HepG2 (cell line): ENCODE data around the gene SLC25A19. TPM values are rescaled to one million over a fixed set of nuclear protein-coding genes. Genes with fewer than 3 reads are reported as not detected.

Source experiments
- ATAC-seq: fragments of 200-7000 bp; cut with Tn5 transposase; 3 replicates; pipeline ENCODE4 v1.9.1; 2020; ENCODE audit warnings: mild to moderate bottlenecking, moderate library complexity
- BruUV-seq: library from RNA; stranded (reverse); fragments of 400-500 nt; replicated peaks from 2 replicates; lab custom pipeline; 2021; lab: Mats Ljungman, UMichigan
- CTCF ChIA-PET: fragments of 300-600 bp; formaldehyde crosslinking; extraction: SDS; loops from one replicate; lab custom pipeline; 2021; ENCODE audit warnings: low total read pairs, inconsistent platforms, low intra/inter-chr PET ratio; lab: Yijun Ruan, JAX
- POLR2A ChIA-PET: fragments of 350-600 bp; sonication (Branson Sonifier 250); formaldehyde crosslinking; loops from one replicate; lab custom pipeline; 2020; ENCODE audit warnings: antibody characterized with exemption, inconsistent platforms; lab: Yijun Ruan, JAX
- DNase-seq: peaks from one replicate; pipeline ENCODE4 v3.0.0-alpha.2; 2015; ENCODE audit warnings: low spot score
- FAIRE-seq: peaks from 3 replicates; lab custom pipeline; 2011; peaks lifted over from hg19 to GRCh38; lab: Jason Lieb, UNC
- H2AFZ ChIP-seq: one replicate; pipeline ENCODE4 v1.6.1; 2011; ENCODE audit warnings: low read length, inconsistent platforms
- H3K27ac ChIP-seq: fragments of 300-600 bp; 3 replicates; pipeline ENCODE4 v1.8.0; 2011; ENCODE audit warnings: mixed run types, mild to moderate bottlenecking, mixed read lengths, low read length, inconsistent platforms; ENCODE audit not compliant: insufficient read depth; ENCODE audit errors: extremely low read length
- H3K27me3 ChIP-seq, 2 experiments: fragments of 200-600 bp in 1 of 2; 2 replicates in 1 of 2; 3 replicates in 1 of 2; pipeline versions ENCODE4 v1.6.0 to v1.8.0; 2011; ENCODE audit warnings: low read length in 2 of 2, mild to moderate bottlenecking in 2 of 2, moderate library complexity in 2 of 2, inconsistent platforms in 1 of 2; ENCODE audit not compliant: insufficient read depth in 2 of 2, control insufficient read depth in 1 of 2
- H3K36me3 ChIP-seq, 2 experiments: fragments of 200-600 bp in 1 of 2; replicated peaks in 1 of 2; 2 replicates in 1 of 2; 3 replicates in 1 of 2; pipeline versions ENCODE4 v1.5.1 to v1.8.0; 2011; ENCODE audit warnings: low read length in 2 of 2, inconsistent platforms in 1 of 2; ENCODE audit not compliant: insufficient read depth in 2 of 2, control insufficient read depth in 1 of 2
- H3K4me1 ChIP-seq: 2 replicates; pipeline ENCODE4 v1.5.1; 2012; ENCODE audit warnings: low read length, inconsistent platforms; ENCODE audit not compliant: insufficient read depth
- H3K4me2 ChIP-seq: 2 replicates; pipeline ENCODE4 v1.6.0; 2011; ENCODE audit warnings: low read depth, low read length, inconsistent platforms
- H3K4me3 ChIP-seq, 3 experiments: fragments of 200-600 bp in 1 of 3; sonication (generic), shearing (Covaris generic) in 1 of 3; replicated peaks in 1 of 3; 2 replicates each; pipeline ENCODE4 v1.5.1; 2011 to 2016; ENCODE audit warnings: low read length in 3 of 3, inconsistent platforms in 2 of 3, low read depth in 2 of 3, mild to moderate bottlenecking in 2 of 3, control low read depth in 1 of 3, mixed read lengths in 1 of 3; ENCODE audit not compliant: insufficient read depth in 1 of 3
- H3K79me2 ChIP-seq: one replicate; pipeline ENCODE4 v1.6.1; 2011; ENCODE audit warnings: low read length, inconsistent platforms; ENCODE audit not compliant: insufficient read depth
- H3K9ac ChIP-seq: 2 replicates; pipeline ENCODE4 v1.6.0; 2011; ENCODE audit warnings: mild to moderate bottlenecking, low read depth, low read length, inconsistent platforms; ENCODE audit not compliant: insufficient read depth
- H3K9me3 ChIP-seq: 2 replicates; pipeline ENCODE4 v1.5.1; 2012; ENCODE audit warnings: mild to moderate bottlenecking, low read length
- H4K20me1 ChIP-seq: 2 replicates; pipeline ENCODE4 v1.6.0; 2011; ENCODE audit warnings: inconsistent platforms, mild to moderate bottlenecking, low read length, moderate library complexity; ENCODE audit not compliant: insufficient read depth
- AKNA ChIP-seq: sonication (generic); formaldehyde crosslinking; IDR thresholded peaks from 2 replicates; pipeline ENCODE4 v1.4.0; 2020; ENCODE audit warnings: missing genetic modification reagents, borderline replicate concordance
- CBFB ChIP-seq: sonication (generic); formaldehyde crosslinking; IDR thresholded peaks from 2 replicates; pipeline ENCODE4 v1.4.0; 2020; ENCODE audit warnings: missing genetic modification reagents
- NR2F1 ChIP-seq, 2 experiments: fragments of 450-650 bp in 1 of 2; formaldehyde crosslinking in 1 of 2; IDR thresholded peaks; 2 replicates each; pipeline versions ENCODE4 v1.5.0 to v1.6.1; 2016 to 2020; ENCODE audit warnings: mild to moderate bottlenecking in 1 of 2, missing compliant biosample characterization in 1 of 2, missing genetic modification reagents in 1 of 2, moderate library complexity in 1 of 2
- REPIN1 ChIP-seq: sonication (generic); formaldehyde crosslinking; IDR thresholded peaks from 2 replicates; pipeline ENCODE4 v1.8.0; 2022; ENCODE audit warnings: missing genetic modification reagents, low read depth, mild to moderate bottlenecking, borderline replicate concordance
- TAF15 ChIP-seq: fragments of 200-400 bp; formaldehyde crosslinking; IDR thresholded peaks from one replicate; pipeline ENCODE4 v1.6.1; 2018; ENCODE audit warnings: mild to moderate bottlenecking, low read depth, low read length; ENCODE audit not compliant: poor library complexity, severe bottlenecking
- ZFP36 ChIP-seq: fragments of 150-350 bp; IDR thresholded peaks from 2 replicates; pipeline ENCODE4 v1.6.1; 2018; ENCODE audit warnings: borderline replicate concordance, low read length, low read depth; ENCODE audit not compliant: partially characterized antibody
- ZFX ChIP-seq: sonication (generic); formaldehyde crosslinking; IDR thresholded peaks from 2 replicates; pipeline ENCODE4 v1.4.0; 2020; ENCODE audit warnings: mild to moderate bottlenecking, low read depth, missing genetic modification reagents, moderate library complexity
- ZNF510 ChIP-seq: sonication (generic); formaldehyde crosslinking; IDR thresholded peaks from 2 replicates; pipeline ENCODE4 v1.4.0; 2020; ENCODE audit warnings: low read depth, mild to moderate bottlenecking, missing genetic modification reagents
- ZNF570 ChIP-seq: sonication (generic); formaldehyde crosslinking; IDR thresholded peaks from 2 replicates; pipeline ENCODE4 v1.4.0; 2020; ENCODE audit warnings: mild to moderate bottlenecking, missing genetic modification reagents, borderline replicate concordance
- ZNF615 ChIP-seq: sonication (generic); formaldehyde crosslinking; IDR thresholded peaks from 2 replicates; pipeline ENCODE4 v1.5.0; 2020; ENCODE audit warnings: mild to moderate bottlenecking, missing genetic modification reagents, borderline replicate concordance
- ZNF768 ChIP-seq: sonication (generic); formaldehyde crosslinking; IDR thresholded peaks from 2 replicates; pipeline ENCODE4 v1.4.0; 2020; ENCODE audit warnings: missing genetic modification reagents
- WGBS: methylation state at CpG from one replicate; pipeline ENCODE4 v1.1.6; 2017; ENCODE audit warnings: low lambda C conversion rate; 5-methylcytosine and 5-hydroxymethylcytosine counted together
- in situ Hi-C: cut with HindIII; loops from 2 replicates; pipeline ENCODE4 v1.10.0; 2017; ENCODE audit warnings: low pct_unique_long_range_greater_than_20kb; ENCODE audit not compliant: extremely low pct_ligation_motif_present
- intact Hi-C: fragments of 100-400 bp; cut with micrococcal nuclease; formaldehyde crosslinking; loops from one replicate; pipeline ENCODE4 v1.10.0; 2022; ENCODE audit not compliant: unreplicated experiment
- polyA plus RNA-seq, 8 experiments: library from polyadenylated mRNA; depleted of rRNA in 3 of 8; stranded (reverse) in 7 of 8; unstranded in 1 of 8; fragments of >200 nt; fragmentation: Illumina TruSeq in 4 of 8; extraction: Trizol in 4 of 8; gene quantifications; 2 replicates each; pipeline versions ENCODE4 v1.2.1 to v1.2.3, GENCODE V29; 2011 to 2016; ENCODE audit warnings: low read depth in 4 of 8, missing spikeins in 1 of 8, mixed read lengths in 1 of 8; ENCODE audit not compliant: insufficient read depth in 1 of 8
- total RNA-seq, 5 experiments: library from RNA; depleted of rRNA; stranded (reverse); fragments of >200 nt; fragmentation: Illumina TruSeq; extraction: Trizol; gene quantifications; 2 replicates each; pipeline ENCODE4 v1.2.3, GENCODE V29; 2016; ENCODE audit warnings: low read depth in 1 of 5
- TF ChIP-seq, protein P1 (sequence below): sonication (generic); formaldehyde crosslinking; IDR thresholded peaks from 2 replicates; pipeline ENCODE4 v1.4.0; 2020; ENCODE audit warnings: missing genetic modification reagents

The SLC25A19 gene
- total and polyA plus RNA-seq, 2 of the 13 experiments (the other 11 are each of a cell fraction or from before 2014, with no cell fraction given) = 24.4 to 41.4 TPM

- Histone ChIP-seq H3K27me3 (no peaks in the 10 kb centered on the region), H3K4me2 (no peak overlapping the region), H2AFZ (no peak overlapping the region), H3K4me3 (no peak overlapping the region), H3K9ac (no peak overlapping the region), H3K36me3 (peaks cover 73 to 93% of the 10 kb centered on the region in 2 experiments), H3K4me1 (no peaks in the 10 kb centered on the region), H3K9me3 (no peaks in the 10 kb centered on the region), H3K27ac (no peak overlapping the region), H4K20me1 (no peaks in the 10 kb centered on the region), H3K79me2 (no peaks in the 10 kb centered on the region)
- ChIA-PET POLR2A (interaction anchor here (0.8 to 1.1 kb wide), 2 partner anchors 21 to 165 kb away, joined by 3 to 10 read pairs; partner anchors contain the start of genes GGA3, GRB2 and MRPS7), CTCF (interaction anchor here (1.9 kb wide), 1 partner anchor 172 kb away, joined by 13 read pairs; no protein-coding TSS in a partner anchor)
- BruUV-seq = TSS peak; percentile 20
- peak; percentile 75 for ATAC-seq
- intact Hi-C loops = loop anchor here (1.0 kb wide), 1 partner anchor 172 kb away; no protein-coding TSS in a partner anchor
- WGBS = 91% methylated on average over 18 of the region's 23 CpGs
- DNase-seq = peak; percentile 58
- FAIRE-seq = no peak
- in situ Hi-C loops = no loop called here
- TF ChIP-seq CBFB (0 out of 2 replicates have a peak, but pooled peaks have one; percentile 32), AKNA (CRISPR knock-in tag) (no peak), ZFX (CRISPR knock-in tag) (peak; percentile 45), TAF15 (peak; percentile 90), ZFP36 (no peak), ZNF510 (CRISPR knock-in tag) (0 out of 2 replicates have a peak, but pooled peaks have one; percentile 38), NR2F1 (CRISPR knock-in tag; IDR thresholded peaks at IDR 0.05) (no peak), ZNF615 (CRISPR knock-in tag) (peak; percentile 25; the same call in 1 of the 2 replicates), REPIN1 (CRISPR knock-in tag) (no peak), ZNF768 (CRISPR knock-in tag) (0 out of 2 replicates have a peak, but pooled peaks have one; percentile 29), ZNF570 (no peak)
- TF ChIP-seq, protein P1, sequence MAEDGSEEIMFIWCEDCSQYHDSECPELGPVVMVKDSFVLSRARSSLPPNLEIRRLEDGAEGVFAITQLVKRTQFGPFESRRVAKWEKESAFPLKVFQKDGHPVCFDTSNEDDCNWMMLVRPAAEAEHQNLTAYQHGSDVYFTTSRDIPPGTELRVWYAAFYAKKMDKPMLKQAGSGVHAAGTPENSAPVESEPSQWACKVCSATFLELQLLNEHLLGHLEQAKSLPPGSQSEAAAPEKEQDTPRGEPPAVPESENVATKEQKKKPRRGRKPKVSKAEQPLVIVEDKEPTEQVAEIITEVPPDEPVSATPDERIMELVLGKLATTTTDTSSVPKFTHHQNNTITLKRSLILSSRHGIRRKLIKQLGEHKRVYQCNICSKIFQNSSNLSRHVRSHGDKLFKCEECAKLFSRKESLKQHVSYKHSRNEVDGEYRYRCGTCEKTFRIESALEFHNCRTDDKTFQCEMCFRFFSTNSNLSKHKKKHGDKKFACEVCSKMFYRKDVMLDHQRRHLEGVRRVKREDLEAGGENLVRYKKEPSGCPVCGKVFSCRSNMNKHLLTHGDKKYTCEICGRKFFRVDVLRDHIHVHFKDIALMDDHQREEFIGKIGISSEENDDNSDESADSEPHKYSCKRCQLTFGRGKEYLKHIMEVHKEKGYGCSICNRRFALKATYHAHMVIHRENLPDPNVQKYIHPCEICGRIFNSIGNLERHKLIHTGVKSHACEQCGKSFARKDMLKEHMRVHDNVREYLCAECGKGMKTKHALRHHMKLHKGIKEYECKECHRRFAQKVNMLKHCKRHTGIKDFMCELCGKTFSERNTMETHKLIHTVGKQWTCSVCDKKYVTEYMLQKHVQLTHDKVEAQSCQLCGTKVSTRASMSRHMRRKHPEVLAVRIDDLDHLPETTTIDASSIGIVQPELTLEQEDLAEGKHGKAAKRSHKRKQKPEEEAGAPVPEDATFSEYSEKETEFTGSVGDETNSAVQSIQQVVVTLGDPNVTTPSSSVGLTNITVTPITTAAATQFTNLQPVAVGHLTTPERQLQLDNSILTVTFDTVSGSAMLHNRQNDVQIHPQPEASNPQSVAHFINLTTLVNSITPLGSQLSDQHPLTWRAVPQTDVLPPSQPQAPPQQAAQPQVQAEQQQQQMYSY (CRISPR knock-in tag) = no peak
Measured at GRCh38 chr17:75240394-75241142, 48.7 kb downstream of the SLC25A19 start.
